ENCODE results near the gene DLD. TPM values are rescaled to one million over a fixed set of nuclear protein-coding genes. Genes with fewer than 3 reads are reported as not detected.
A peak's percentile ranks its signal among the peaks of the same experiment; 100 is the strongest.
"Not testable (repeated sequence)": the region's sequence is repeated elsewhere in the genome, so short reads cannot be mapped to it uniquely, and the experiment has no call there.

Gene DLD
- total RNA-seq, 1 donor from 2014 or later, result 69.4 TPM

DNA sequence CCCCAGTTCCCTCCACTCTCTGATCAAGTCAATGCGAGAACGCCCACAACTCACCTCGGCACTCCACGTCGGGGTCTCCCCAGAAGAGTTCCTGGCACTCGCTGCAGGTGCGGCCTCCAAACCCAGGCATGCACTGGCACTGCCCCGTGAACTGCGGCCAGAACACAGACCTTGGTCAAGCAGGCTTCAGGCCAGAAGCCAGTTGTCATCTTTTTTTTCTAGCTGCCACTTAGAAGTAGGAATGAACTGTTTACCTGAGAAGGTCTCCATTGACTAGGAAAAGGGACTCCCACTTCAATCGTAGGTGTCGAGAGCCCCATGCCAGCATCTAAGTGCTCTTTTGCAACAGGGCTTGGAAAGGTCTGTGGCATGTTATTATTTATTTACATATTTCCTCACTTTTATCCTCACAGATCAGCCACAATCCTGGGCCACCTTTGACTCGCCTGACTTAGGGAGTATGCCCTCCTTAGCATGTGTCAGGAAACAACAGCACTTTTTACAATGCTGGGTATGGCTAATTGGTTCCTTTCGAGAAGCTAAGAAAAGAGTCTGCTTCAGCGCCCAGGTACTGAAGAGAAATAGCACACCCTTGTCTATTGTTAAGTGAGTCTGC lies 60.3 kb downstream of the DLD start:
- Histone ChIP-seq H3K9me3 (ENCODE audit: control insufficient read depth in 3 of 3, low read length in 3 of 3) (no peaks in the 10 kb centered on the region), H3K36me3 (ENCODE audit: control insufficient read depth in 3 of 3, insufficient read depth in 3 of 3, low read length in 3 of 3) (peaks cover 4 to 9% (median 6%) of the 10 kb centered on the region in 3 donors), H3K27ac (ENCODE audit: low read depth, low read length) (no peak overlapping the region), H3K4me3 (ENCODE audit: low read length in 3 of 3) (no peak overlapping the region), H3K9ac (ENCODE audit: low read depth in 1 of 3, low read length in 3 of 3) (no peak overlapping the region), H3K27me3 (ENCODE audit: control insufficient read depth in 3 of 3, insufficient read depth in 3 of 3, low read length in 3 of 3) (peaks cover 0 to 5% (median 0%) of the 10 kb centered on the region in 3 donors), H3K4me1 (ENCODE audit: control insufficient read depth in 3 of 3, insufficient read depth in 3 of 3, low read length in 3 of 3) (peaks cover 0 to 9% (median 4%) of the 10 kb centered on the region in 3 donors)

DNA sequence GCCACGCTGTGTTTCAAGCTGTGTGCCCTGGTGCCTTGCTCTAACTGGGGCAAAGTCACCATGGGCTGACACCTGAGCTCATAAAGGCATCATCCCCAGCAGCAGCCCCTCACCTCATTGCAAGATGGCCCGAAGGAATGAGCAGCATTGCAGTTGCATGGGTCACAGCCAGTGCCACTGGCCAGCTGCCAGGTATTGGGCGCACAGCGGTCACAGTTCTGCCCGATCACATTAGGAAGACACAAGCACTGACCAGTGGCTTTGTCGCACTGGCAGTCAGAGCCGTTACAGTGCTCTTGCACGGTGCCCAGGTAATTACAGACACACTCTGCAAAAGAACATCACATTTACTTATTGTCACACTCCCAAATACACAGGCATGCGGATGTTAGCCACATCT lies 60.9 kb downstream of the DLD start:
- Histone ChIP-seq H3K36me3 (ENCODE audit: control insufficient read depth in 3 of 3, insufficient read depth in 3 of 3, low read length in 3 of 3) (peaks cover 4 to 9% (median 8%) of the 10 kb centered on the region in 3 donors), H3K9ac (ENCODE audit: low read depth in 1 of 3, low read length in 3 of 3) (no peak overlapping the region), H3K27me3 (ENCODE audit: control insufficient read depth in 3 of 3, insufficient read depth in 3 of 3, low read length in 3 of 3) (peaks cover 0 to 9% (median 0%) of the 10 kb centered on the region in 3 donors), H3K4me3 (ENCODE audit: low read length in 3 of 3) (no peak overlapping the region), H3K27ac (ENCODE audit: low read depth, low read length) (no peak overlapping the region), H3K9me3 (ENCODE audit: control insufficient read depth in 3 of 3, low read length in 3 of 3) (no peaks in the 10 kb centered on the region), H3K4me1 (ENCODE audit: control insufficient read depth in 3 of 3, insufficient read depth in 3 of 3, low read length in 3 of 3) (peaks cover 0 to 9% (median 4%) of the 10 kb centered on the region in 3 donors)

DNA sequence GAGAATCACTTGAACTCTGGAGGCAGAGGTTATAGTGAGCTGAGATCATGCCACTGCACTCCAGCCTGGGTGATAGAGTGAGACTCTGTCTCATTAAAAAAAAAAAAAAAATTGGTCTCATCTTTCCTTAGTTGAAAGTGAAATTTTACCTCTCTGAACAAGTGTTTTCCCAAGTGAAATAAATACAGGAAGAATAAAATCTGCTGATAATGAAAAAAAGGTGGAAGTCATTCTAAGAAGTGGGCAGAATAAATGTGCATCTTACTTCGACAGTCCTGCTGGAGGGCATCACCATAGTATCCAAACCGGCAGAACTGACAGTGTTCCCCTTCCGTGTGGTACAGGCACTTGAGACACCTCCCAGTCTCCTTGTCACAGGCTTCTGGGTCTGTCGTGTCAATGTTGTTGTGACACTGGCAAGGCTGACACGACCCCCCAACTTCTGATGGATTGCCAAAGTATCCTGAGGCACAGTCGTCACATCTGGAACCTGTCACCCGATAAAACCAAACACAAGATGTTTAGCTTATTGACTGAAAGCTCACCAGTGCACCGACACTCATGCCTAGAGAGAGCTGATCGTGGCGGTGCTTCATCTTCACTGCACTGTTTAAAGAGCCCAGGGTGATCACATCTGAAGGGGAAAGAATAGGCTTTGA lies 62.4 kb downstream of the DLD start:
- H3K27ac ChIP-seq (ENCODE audit: low read depth, low read length), result no peak overlapping the region
- no peaks in the 10 kb centered on the region for H3K9me3 ChIP-seq (ENCODE audit: control insufficient read depth in 3 of 3, low read length in 3 of 3)
- H3K4me1 ChIP-seq (ENCODE audit: control insufficient read depth in 3 of 3, insufficient read depth in 3 of 3, low read length in 3 of 3), result peaks cover 0 to 9% (median 4%) of the 10 kb centered on the region in 3 donors
- no peak overlapping the region for H3K4me3 ChIP-seq (ENCODE audit: low read length in 3 of 3)
- H3K9ac ChIP-seq (ENCODE audit: low read depth in 1 of 3, low read length in 3 of 3), result no peak overlapping the region
- peaks cover 4 to 9% (median 8%) of the 10 kb centered on the region in 3 donors for H3K36me3 ChIP-seq (ENCODE audit: control insufficient read depth in 3 of 3, insufficient read depth in 3 of 3, low read length in 3 of 3)
- H3K27me3 ChIP-seq (ENCODE audit: control insufficient read depth in 3 of 3, insufficient read depth in 3 of 3, low read length in 3 of 3), result peaks cover 0 to 9% (median 0%) of the 10 kb centered on the region in 3 donors

DNA sequence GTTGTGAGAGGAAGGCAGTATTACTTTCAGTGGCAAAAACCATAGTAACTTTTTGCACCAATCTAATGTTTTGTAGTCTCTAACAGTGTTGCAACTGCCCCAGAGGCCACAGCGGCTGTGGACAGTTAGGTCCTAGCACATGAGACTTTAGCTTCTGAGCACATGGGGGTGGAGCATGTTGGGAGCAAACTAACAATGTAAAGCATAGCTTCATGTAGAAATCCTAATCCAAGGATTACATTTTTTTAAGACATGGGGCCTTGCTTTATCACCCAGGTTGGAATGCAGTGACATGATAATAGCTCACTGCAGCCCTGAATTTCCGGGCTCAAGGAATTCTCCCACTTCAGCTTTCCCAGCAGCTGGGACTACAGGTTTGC lies 62.9 kb downstream of the DLD start:
- H3K9ac ChIP-seq (ENCODE audit: low read depth in 1 of 3, low read length in 3 of 3), result no peak overlapping the region
- H3K9me3 ChIP-seq (ENCODE audit: control insufficient read depth in 3 of 3, low read length in 3 of 3), result no peaks in the 10 kb centered on the region
- no peak overlapping the region for H3K4me3 ChIP-seq (ENCODE audit: low read length in 3 of 3)
- H3K4me1 ChIP-seq (ENCODE audit: control insufficient read depth in 3 of 3, insufficient read depth in 3 of 3, low read length in 3 of 3), result peaks cover 0 to 10% (median 4%) of the 10 kb centered on the region in 3 donors
- no peak overlapping the region for H3K27ac ChIP-seq (ENCODE audit: low read depth, low read length)
- H3K27me3 ChIP-seq (ENCODE audit: control insufficient read depth in 3 of 3, insufficient read depth in 3 of 3, low read length in 3 of 3), result peaks cover 0 to 9% (median 0%) of the 10 kb centered on the region in 3 donors
- peaks cover 4 to 9% (median 8%) of the 10 kb centered on the region in 3 donors for H3K36me3 ChIP-seq (ENCODE audit: control insufficient read depth in 3 of 3, insufficient read depth in 3 of 3, low read length in 3 of 3)

DNA sequence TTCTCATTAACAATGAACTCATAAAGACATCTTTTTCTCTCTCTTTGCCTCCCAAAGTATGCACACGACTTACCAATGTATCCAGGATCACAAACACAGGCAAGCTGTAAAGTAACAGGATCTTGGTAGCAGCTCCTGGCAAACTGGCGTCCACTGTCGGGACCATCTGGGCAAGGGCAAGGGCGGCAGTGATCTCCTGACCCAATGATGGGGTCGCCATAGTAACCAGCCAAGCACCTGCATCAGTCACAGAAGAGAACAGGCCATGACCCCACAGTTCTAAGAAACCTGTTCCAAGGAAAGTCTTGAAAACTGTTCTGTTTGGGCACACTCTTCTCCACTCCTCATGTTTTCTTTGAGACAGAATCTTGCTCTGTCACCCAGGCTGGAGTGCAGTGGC lies 64.4 kb downstream of the DLD start:
- H3K27me3 ChIP-seq (ENCODE audit: control insufficient read depth in 3 of 3, insufficient read depth in 3 of 3, low read length in 3 of 3), result peaks cover 0 to 21% (median 7%) of the 10 kb centered on the region in 3 donors
- H3K4me1 ChIP-seq (ENCODE audit: control insufficient read depth in 3 of 3, insufficient read depth in 3 of 3, low read length in 3 of 3), result peaks cover 2 to 18% (median 7%) of the 10 kb centered on the region in 3 donors
- no peaks in the 10 kb centered on the region for H3K9me3 ChIP-seq (ENCODE audit: control insufficient read depth in 3 of 3, low read length in 3 of 3)
- H3K36me3 ChIP-seq (ENCODE audit: control insufficient read depth in 3 of 3, insufficient read depth in 3 of 3, low read length in 3 of 3), result peaks cover 4 to 11% (median 10%) of the 10 kb centered on the region in 3 donors
- H3K4me3 ChIP-seq (ENCODE audit: low read length in 3 of 3), result no peak overlapping the region
- H3K9ac ChIP-seq (ENCODE audit: low read depth in 1 of 3, low read length in 3 of 3), result no peak overlapping the region
- H3K27ac ChIP-seq (ENCODE audit: low read depth, low read length), result no peak overlapping the region

DNA sequence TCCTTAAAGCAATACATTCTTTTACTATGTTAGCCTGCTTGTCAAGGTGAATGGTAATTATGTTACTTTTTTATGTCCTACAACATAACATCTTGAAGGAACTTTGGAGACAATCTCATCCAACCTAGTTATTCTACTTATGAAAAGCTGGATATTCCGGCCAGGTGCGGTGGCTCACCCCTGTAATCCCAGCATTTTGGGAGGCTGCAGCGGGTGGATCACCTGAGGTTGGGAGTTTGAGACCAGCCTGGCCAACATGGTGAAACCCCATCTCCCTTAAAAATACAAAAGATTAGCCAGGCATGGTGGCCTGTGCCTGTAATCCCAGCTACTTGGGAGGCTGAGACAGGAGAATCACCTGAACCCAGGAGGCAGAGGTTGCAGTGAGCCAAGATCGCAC lies 66.0 kb downstream of the DLD start:
- H3K27ac ChIP-seq (ENCODE audit: low read depth, low read length); H3K4me1 ChIP-seq (ENCODE audit: control insufficient read depth in 3 of 3, insufficient read depth in 3 of 3, low read length in 3 of 3); H3K9me3 ChIP-seq (ENCODE audit: control insufficient read depth in 3 of 3, low read length in 3 of 3); H3K9ac ChIP-seq (ENCODE audit: low read depth in 1 of 3, low read length in 3 of 3); H3K4me3 ChIP-seq (ENCODE audit: low read length in 3 of 3): not testable (repeated sequence)
- H3K27me3 ChIP-seq (ENCODE audit: control insufficient read depth in 3 of 3, insufficient read depth in 3 of 3, low read length in 3 of 3), result peaks cover 0 to 23% (median 7%) of the 10 kb centered on the region in 3 donors
- H3K36me3 ChIP-seq (ENCODE audit: control insufficient read depth in 3 of 3, insufficient read depth in 3 of 3, low read length in 3 of 3), result peaks cover 0 to 10% (median 9%) of the 10 kb centered on the region in 3 donors

DNA sequence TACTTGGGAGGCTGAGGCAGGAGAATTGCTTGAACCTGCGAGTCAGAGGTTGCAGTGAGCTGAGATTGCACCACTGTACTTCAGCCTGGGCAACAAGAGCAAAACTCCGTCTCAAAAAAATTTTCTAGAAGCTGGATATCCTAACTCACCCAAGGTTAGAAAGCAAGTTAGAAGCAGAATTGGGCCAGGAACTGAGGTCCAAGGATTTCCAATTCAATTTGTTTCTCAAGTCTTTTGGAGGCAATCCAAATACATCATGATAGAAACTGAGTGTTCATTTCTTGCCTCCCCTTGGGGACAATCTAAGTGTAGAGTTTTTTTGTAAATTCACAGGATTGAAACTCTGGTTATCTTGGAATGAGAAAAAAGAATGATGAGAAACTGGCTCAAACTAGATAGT lies 66.5 kb downstream of the DLD start:
- no peaks in the 10 kb centered on the region for H3K9me3 ChIP-seq (ENCODE audit: control insufficient read depth in 3 of 3, low read length in 3 of 3)
- H3K36me3 ChIP-seq (ENCODE audit: control insufficient read depth in 3 of 3, insufficient read depth in 3 of 3, low read length in 3 of 3), result peaks cover 0 to 10% (median 7%) of the 10 kb centered on the region in 3 donors
- H3K4me3 ChIP-seq (ENCODE audit: low read length in 3 of 3), result no peak overlapping the region
- peaks cover 2 to 9% (median 3%) of the 10 kb centered on the region in 3 donors for H3K4me1 ChIP-seq (ENCODE audit: control insufficient read depth in 3 of 3, insufficient read depth in 3 of 3, low read length in 3 of 3)
- H3K27ac ChIP-seq (ENCODE audit: low read depth, low read length), result peak overlapping the region; percentile 8
- peaks cover 0 to 23% (median 7%) of the 10 kb centered on the region in 3 donors for H3K27me3 ChIP-seq (ENCODE audit: control insufficient read depth in 3 of 3, insufficient read depth in 3 of 3, low read length in 3 of 3)
- no peak overlapping the region for H3K9ac ChIP-seq (ENCODE audit: low read depth in 1 of 3, low read length in 3 of 3)

DNA sequence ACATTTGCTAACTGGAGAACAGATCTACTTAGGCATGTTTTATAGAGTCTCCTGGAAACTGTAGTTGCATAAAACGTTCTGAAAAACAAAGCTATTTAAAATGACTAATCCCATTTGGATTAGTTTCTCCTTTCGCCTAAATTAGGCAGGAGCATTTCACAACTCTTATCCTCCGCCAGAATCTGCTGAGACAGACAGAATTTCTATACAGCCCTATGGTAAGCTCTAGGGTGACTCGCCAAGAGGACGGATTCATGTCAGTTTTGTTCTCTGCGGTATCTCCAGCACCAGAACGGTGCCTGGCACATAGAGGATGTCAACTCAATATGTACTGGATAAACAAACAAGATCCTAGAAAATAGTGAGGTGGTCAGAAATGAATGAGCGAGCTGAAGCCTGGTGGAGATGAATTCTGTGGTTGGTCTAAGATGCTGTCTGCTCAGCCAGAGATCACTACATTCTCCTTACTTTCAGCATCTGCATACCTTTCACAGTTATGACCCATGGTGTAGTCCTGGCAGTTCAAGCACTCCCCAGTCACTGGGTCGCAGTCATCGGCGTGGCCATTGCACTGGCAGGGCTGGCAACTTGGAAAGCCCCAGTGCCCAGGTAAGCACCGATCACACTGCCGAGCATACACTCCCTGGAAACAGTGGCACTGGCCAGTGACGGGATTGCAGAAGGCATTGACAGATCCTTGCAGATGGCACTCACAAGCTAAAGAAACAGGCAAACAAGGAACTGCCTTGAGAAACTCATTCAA lies 68.0 kb downstream of the DLD start:
- no peak overlapping the region for H3K9ac ChIP-seq (ENCODE audit: low read depth in 1 of 3, low read length in 3 of 3)
- H3K36me3 ChIP-seq (ENCODE audit: control insufficient read depth in 3 of 3, insufficient read depth in 3 of 3, low read length in 3 of 3), result peaks cover 0 to 7% (median 3%) of the 10 kb centered on the region in 3 donors
- H3K4me1 ChIP-seq (ENCODE audit: control insufficient read depth in 3 of 3, insufficient read depth in 3 of 3, low read length in 3 of 3), result peaks cover 2 to 9% (median 3%) of the 10 kb centered on the region in 3 donors
- H3K27ac ChIP-seq (ENCODE audit: low read depth, low read length), result no peak overlapping the region
- peaks cover 0 to 23% (median 7%) of the 10 kb centered on the region in 3 donors for H3K27me3 ChIP-seq (ENCODE audit: control insufficient read depth in 3 of 3, insufficient read depth in 3 of 3, low read length in 3 of 3)
- H3K4me3 ChIP-seq (ENCODE audit: low read length in 3 of 3), result no peak overlapping the region
- no peaks in the 10 kb centered on the region for H3K9me3 ChIP-seq (ENCODE audit: control insufficient read depth in 3 of 3, low read length in 3 of 3)

DNA sequence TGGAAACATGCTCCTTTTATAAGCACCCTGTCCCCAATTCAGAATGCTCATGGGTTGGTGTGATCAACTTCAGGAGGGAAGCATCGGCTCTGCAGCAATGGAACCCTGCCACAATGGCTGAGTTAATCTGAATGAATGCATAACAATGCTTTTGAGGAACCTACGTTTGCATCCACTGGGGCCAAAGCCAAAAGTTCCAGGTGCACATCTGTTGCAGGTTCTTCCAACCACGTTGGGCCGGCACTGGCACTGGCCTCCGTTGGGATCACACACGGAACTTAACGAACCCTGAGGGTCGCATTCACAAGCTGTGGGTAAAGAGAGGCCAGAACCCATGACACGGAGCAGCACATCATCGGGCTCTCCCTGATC lies 68.5 kb downstream of the DLD start:
- Histone ChIP-seq H3K27me3 (ENCODE audit: control insufficient read depth in 3 of 3, insufficient read depth in 3 of 3, low read length in 3 of 3) (peaks cover 0 to 23% (median 7%) of the 10 kb centered on the region in 3 donors), H3K9me3 (ENCODE audit: control insufficient read depth in 3 of 3, low read length in 3 of 3) (no peaks in the 10 kb centered on the region), H3K27ac (ENCODE audit: low read depth, low read length) (no peak overlapping the region), H3K4me3 (ENCODE audit: low read length in 3 of 3) (no peak overlapping the region), H3K36me3 (ENCODE audit: control insufficient read depth in 3 of 3, insufficient read depth in 3 of 3, low read length in 3 of 3) (peaks cover 0 to 11% (median 5%) of the 10 kb centered on the region in 3 donors), H3K9ac (ENCODE audit: low read depth in 1 of 3, low read length in 3 of 3) (no peak overlapping the region), H3K4me1 (ENCODE audit: control insufficient read depth in 3 of 3, insufficient read depth in 3 of 3, low read length in 3 of 3) (peaks cover 2 to 9% (median 3%) of the 10 kb centered on the region in 3 donors)
